DMS53 treated with DMSO at 0.1 percent for 48 hours (cell line): ENCODE measurements around the gene PARP1.
"Not testable (repeated sequence)": the region's sequence is repeated elsewhere in the genome, so short reads cannot be mapped to it uniquely, and the experiment has no call there.

ENCODE experiments used
- DNase-seq: peaks from one replicate; lab custom pipeline; 2025; ENCODE audit not compliant: unreplicated experiment; lab: John Stamatoyannopoulos, UW

PARP1 gene

GRCh38 chr1:226407497-226408284 is at the start of gene PARP1:
Gene PARP1, minus strand, starts transcription at chr1:226408093. Its CDS starts 164 bp downstream, at chr1:226407929.
- DNase-seq, result peak; percentile 67

GRCh38 chr1:226457307-226457712 is 49.4 kb upstream of the PARP1 start:
- DNase-seq, result no peak

GRCh38 chr1:226455843-226456242 is 48.0 kb upstream of the PARP1 start:
- DNase-seq, result no peak

GRCh38 chr1:226454349-226454748 is 46.5 kb upstream of the PARP1 start:
- no peak for DNase-seq

- DNase-seq, result no peak
Measured at GRCh38 chr1:226453015-226453704, 45.3 kb upstream of the PARP1 start.

GRCh38 chr1:226450688-226451087 is 42.8 kb upstream of the PARP1 start:
- no peak for DNase-seq

- no peak for DNase-seq
Measured at GRCh38 chr1:226449823-226450222, 41.9 kb upstream of the PARP1 start.

- no peak for DNase-seq
Measured at GRCh38 chr1:226447932-226448665, 40.2 kb upstream of the PARP1 start.

GRCh38 chr1:226446094-226446493 is 38.2 kb upstream of the PARP1 start:
- DNase-seq, result no peak

GRCh38 chr1:226444901-226445300 is 37.0 kb upstream of the PARP1 start:
- DNase-seq, result no peak

- DNase-seq, result no peak
Measured at GRCh38 chr1:226443439-226443838, 35.5 kb upstream of the PARP1 start.

- DNase-seq, result no peak
Measured at GRCh38 chr1:226443033-226443432, 35.1 kb upstream of the PARP1 start.

GRCh38 chr1:226441629-226442028 is 33.7 kb upstream of the PARP1 start:
- no peak for DNase-seq

- DNase-seq, result no peak
Measured at GRCh38 chr1:226440512-226440911, 32.6 kb upstream of the PARP1 start.

- no peak for DNase-seq
Measured at GRCh38 chr1:226438007-226438406, 30.1 kb upstream of the PARP1 start.

- DNase-seq, result peak; percentile 73
Measured at GRCh38 chr1:226436855-226437491, 29.1 kb upstream of the PARP1 start.

GRCh38 chr1:226436472-226436854 is 28.6 kb upstream of the PARP1 start:
- DNase-seq, result peak; percentile 29

- no peak for DNase-seq
Measured at GRCh38 chr1:226433341-226433720, 25.4 kb upstream of the PARP1 start.

- DNase-seq, result no peak
Measured at GRCh38 chr1:226432586-226433340, 24.9 kb upstream of the PARP1 start.

- not testable (repeated sequence) for DNase-seq
Measured at GRCh38 chr1:226431898-226432297, 24.0 kb upstream of the PARP1 start.
